Prostate gland (tissue), 2 donors: ENCODE measurements around the gene FYCO1. TPM values are rescaled to one million over a fixed set of nuclear protein-coding genes. Genes with fewer than 3 reads are reported as not detected.

Source experiments
- DNase-seq: peaks from one replicate; pipeline ENCODE4 v3.0.0-alpha.2; 2019; ENCODE audit warnings: low spot score
- H3K27ac ChIP-seq, 2 donors: fragments of 200-600 bp; sonication (generic); 2 replicates each; pipeline ENCODE4 v1.5.1; 2017 to 2019
- H3K27me3 ChIP-seq: fragments of 200-600 bp; sonication (generic); replicated peaks from 2 replicates; pipeline ENCODE4 v1.5.1; 2019; ENCODE audit not compliant: insufficient read depth
- H3K36me3 ChIP-seq, 2 donors: fragments of 200-600 bp; sonication (generic); 1 replicate in 1 of 2; 2 replicates in 1 of 2; pipeline versions ENCODE4 v1.5.1 to v1.8.1; 2017 to 2019
- H3K4me1 ChIP-seq: fragments of 200-600 bp; sonication (generic); replicated peaks from 2 replicates; pipeline ENCODE4 v1.5.1; 2019
- H3K4me3 ChIP-seq, 2 donors: fragments of 200-600 bp; sonication (generic); 2 replicates each; pipeline ENCODE4 v1.5.1; 2017 to 2019
- H3K9me3 ChIP-seq: fragments of 200-600 bp; sonication (generic); 2 replicates; pipeline ENCODE4 v1.5.1; 2017
- POLR2A ChIP-seq: fragments of 450-650 bp; IDR thresholded peaks from one replicate; pipeline ENCODE4 v1.6.1; 2016; ENCODE audit warnings: antibody characterized with exemption, mild to moderate bottlenecking
- POLR2AphosphoS5 ChIP-seq: sonication (generic); formaldehyde crosslinking; IDR thresholded peaks from one replicate; pipeline ENCODE4 v1.6.1; 2017; ENCODE audit warnings: antibody characterized with exemption
- WGBS: methylation state at CpG from one replicate; pipeline ENCODE4 v1.1.5; 2018; 5-methylcytosine and 5-hydroxymethylcytosine counted together
- intact Hi-C: fragments of 100-400 bp; cut with DNase I; formaldehyde crosslinking; loops from one replicate; pipeline ENCODE4 v1.14.2; 2022
- total RNA-seq, 2 donors: library from RNA; depleted of rRNA; stranded (reverse); fragments of >200 nt; gene quantifications; one replicate each; pipeline ENCODE4 v1.1.0, GENCODE V29; 2016
- TF ChIP-seq, protein P1 (sequence below), 4 experiments: fragments of 200-600 bp in 2 of 4; fragments of 450-650 bp in 2 of 4; sonication (generic) in 2 of 4; IDR thresholded peaks; 1 replicate in 3 of 4; 2 replicates in 1 of 4; pipeline ENCODE4 v1.5.1; 2016 to 2019; ENCODE audit warnings: antibody characterized with exemption in 4 of 4, mild to moderate bottlenecking in 2 of 4, moderate library complexity in 2 of 4

FYCO1 gene
- total RNA-seq, 2 donors from 2014 or later, result 33.1 to 56.7 TPM

GRCh38 chr3:45955706-45956105, 39.9 kb downstream of the FYCO1 start:
- intact Hi-C loops, result no loop called here
- H3K27ac ChIP-seq, result no peak overlapping the region
- no peak for DNase-seq
- WGBS, result 91% methylated on average over 4 of the region's 4 CpGs
- H3K4me1 ChIP-seq, result no peaks in the 10 kb centered on the region
- H3K36me3 ChIP-seq, result peaks cover 13 to 36% of the 10 kb centered on the region in 2 donors
- TF ChIP-seq POLR2AphosphoS5 (no peak), POLR2A (no peak)
- TF ChIP-seq, protein P1, sequence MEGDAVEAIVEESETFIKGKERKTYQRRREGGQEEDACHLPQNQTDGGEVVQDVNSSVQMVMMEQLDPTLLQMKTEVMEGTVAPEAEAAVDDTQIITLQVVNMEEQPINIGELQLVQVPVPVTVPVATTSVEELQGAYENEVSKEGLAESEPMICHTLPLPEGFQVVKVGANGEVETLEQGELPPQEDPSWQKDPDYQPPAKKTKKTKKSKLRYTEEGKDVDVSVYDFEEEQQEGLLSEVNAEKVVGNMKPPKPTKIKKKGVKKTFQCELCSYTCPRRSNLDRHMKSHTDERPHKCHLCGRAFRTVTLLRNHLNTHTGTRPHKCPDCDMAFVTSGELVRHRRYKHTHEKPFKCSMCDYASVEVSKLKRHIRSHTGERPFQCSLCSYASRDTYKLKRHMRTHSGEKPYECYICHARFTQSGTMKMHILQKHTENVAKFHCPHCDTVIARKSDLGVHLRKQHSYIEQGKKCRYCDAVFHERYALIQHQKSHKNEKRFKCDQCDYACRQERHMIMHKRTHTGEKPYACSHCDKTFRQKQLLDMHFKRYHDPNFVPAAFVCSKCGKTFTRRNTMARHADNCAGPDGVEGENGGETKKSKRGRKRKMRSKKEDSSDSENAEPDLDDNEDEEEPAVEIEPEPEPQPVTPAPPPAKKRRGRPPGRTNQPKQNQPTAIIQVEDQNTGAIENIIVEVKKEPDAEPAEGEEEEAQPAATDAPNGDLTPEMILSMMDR (IDR thresholded peaks at IDR 0.05), result no peak
- H3K27me3 ChIP-seq, result no peaks in the 10 kb centered on the region
- no peaks in the 10 kb centered on the region for H3K9me3 ChIP-seq
- H3K4me3 ChIP-seq, result no peak overlapping the region

DNA sequence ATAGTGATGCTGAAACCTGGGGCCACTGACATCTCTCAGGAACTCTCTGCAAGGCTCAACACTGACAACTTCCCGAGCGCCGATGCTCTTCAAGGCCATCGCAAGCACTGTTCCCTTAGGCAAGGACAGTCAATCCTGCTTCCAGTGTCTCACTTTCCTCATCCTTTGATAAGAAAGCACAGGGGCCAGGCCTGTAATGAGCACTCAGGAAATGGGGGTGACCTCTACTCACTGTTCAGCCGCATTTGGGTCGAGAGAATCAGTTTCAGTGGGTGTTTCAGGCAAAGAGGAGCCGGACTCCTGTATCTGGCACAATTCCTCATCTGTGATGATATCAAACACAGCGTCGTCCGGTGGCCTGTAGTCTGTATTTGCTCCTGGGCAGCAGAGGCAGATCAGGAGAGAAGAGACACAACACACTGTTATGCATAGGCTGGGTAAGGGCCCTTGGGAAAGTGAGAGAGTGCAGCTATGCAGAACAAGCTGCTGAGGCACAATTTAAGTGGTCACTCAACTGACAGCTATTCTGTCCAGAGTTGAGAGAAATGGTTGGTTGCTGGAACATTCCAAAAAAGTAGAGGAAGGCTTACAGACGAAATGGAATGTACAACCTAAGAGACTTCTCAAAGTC, 40.5 kb downstream of the FYCO1 start:
- 88% methylated on average over 11 of the region's 11 CpGs for WGBS
- H3K36me3 ChIP-seq, result peaks cover 13 to 36% of the 10 kb centered on the region in 2 donors
- intact Hi-C loops, result no loop called here
- TF ChIP-seq POLR2A, result no peak
- TF ChIP-seq POLR2AphosphoS5, result no peak
- TF ChIP-seq, protein P1 (IDR thresholded peaks at IDR 0.05), result no peak
- no peak for DNase-seq
- H3K27ac ChIP-seq, result no peak overlapping the region
- H3K4me1 ChIP-seq, result no peaks in the 10 kb centered on the region
- H3K4me3 ChIP-seq, result no peak overlapping the region
- no peaks in the 10 kb centered on the region for H3K27me3 ChIP-seq
- no peaks in the 10 kb centered on the region for H3K9me3 ChIP-seq

DNA sequence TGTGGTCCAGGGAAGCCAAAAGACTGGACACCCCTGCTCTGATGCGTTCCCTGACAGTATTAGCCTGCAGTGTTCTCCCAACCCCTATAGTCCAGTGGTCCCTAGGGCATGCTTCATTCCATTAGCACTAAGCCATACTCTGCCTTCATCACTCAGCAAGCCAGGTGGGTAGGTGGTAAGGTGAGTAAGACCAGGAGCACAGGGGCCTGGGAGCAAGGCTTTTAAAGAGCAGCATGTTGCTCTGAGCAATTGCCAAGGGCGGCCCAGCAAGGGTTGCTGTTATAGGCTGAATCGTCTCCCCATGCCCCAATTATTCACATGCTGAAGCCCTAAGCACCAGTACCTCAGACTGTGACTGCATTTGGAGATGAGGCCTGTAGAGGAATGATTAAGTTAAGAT, 41.3 kb downstream of the FYCO1 start:
- H3K27me3 ChIP-seq, result no peaks in the 10 kb centered on the region
- intact Hi-C loops, result no loop called here
- WGBS, result 96% methylated on average over 3 of the region's 3 CpGs
- H3K4me3 ChIP-seq, result no peak overlapping the region
- H3K9me3 ChIP-seq, result no peaks in the 10 kb centered on the region
- no peaks in the 10 kb centered on the region for H3K4me1 ChIP-seq
- peaks cover 18 to 32% of the 10 kb centered on the region in 2 donors for H3K36me3 ChIP-seq
- DNase-seq, result no peak
- no peak overlapping the region for H3K27ac ChIP-seq
- TF ChIP-seq, protein P1 (IDR thresholded peaks at IDR 0.05), result no peak

DNA sequence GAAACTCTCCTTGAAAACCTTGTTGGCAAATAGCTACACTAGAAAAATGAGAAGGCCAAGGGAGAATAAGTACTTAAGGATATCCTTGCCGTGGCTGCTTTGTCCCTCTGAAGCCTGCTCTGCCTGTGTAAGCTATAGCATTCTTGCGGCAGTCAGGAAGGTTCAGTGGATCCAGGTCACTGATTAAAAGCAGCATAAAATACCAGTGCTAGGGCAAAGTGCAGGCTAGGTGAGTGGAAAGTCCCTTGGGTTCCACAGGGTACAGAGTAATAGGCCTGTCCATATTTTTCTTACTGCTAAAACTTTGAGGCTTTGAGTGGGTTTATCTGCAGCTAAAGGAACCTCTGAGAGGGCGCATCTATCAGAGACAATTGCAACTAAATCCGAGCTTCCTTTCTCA, 42.1 kb downstream of the FYCO1 start:
- Histone ChIP-seq H3K36me3 (peaks cover 18 to 24% of the 10 kb centered on the region in 2 donors), H3K27me3 (no peaks in the 10 kb centered on the region), H3K4me3 (no peak overlapping the region), H3K27ac (no peak overlapping the region), H3K9me3 (no peaks in the 10 kb centered on the region), H3K4me1 (no peaks in the 10 kb centered on the region)
- intact Hi-C loops, result no loop called here
- 81% methylated on average over 4 of the region's 4 CpGs for WGBS
- DNase-seq, result no peak
- TF ChIP-seq, protein P1 (IDR thresholded peaks at IDR 0.05), result no peak
- TF ChIP-seq POLR2AphosphoS5, result no peak
- no peak for TF ChIP-seq POLR2A

- TF ChIP-seq POLR2A (no peak), POLR2AphosphoS5 (no peak)
- TF ChIP-seq, protein P1 (IDR thresholded peaks at IDR 0.05), result no peak
- no peak overlapping the region for H3K4me3 ChIP-seq
- 85% methylated on average over 4 of the region's 4 CpGs for WGBS
- no peaks in the 10 kb centered on the region for H3K9me3 ChIP-seq
- H3K27me3 ChIP-seq, result no peaks in the 10 kb centered on the region
- no peaks in the 10 kb centered on the region for H3K4me1 ChIP-seq
- H3K36me3 ChIP-seq, result peaks cover 13 to 20% of the 10 kb centered on the region in 2 donors
- no peak overlapping the region for H3K27ac ChIP-seq
- DNase-seq, result no peak
- intact Hi-C loops, result no loop called here
These were observed 43.2 kb downstream of the FYCO1 start for GRCh38 chr3:45952456-45952855.
